CD14-positive monocyte (primary cell): ENCODE results near the gene ARMC12. TPM values are rescaled to one million over a fixed set of nuclear protein-coding genes. Genes with fewer than 3 reads are reported as not detected.

Experiments used
- DNase-seq, 3 donors: peaks; one replicate each; pipeline ENCODE4 v3.0.0-alpha.2; 2011 to 2022
- H2AFZ ChIP-seq: 2 replicates; pipeline ENCODE4 v1.6.0; 2012; ENCODE audit warnings: mild to moderate bottlenecking, low read depth, low read length, inconsistent platforms; ENCODE audit not compliant: insufficient read depth, poor library complexity, severe bottlenecking
- H3K27ac ChIP-seq, 2 donors: 1 replicate in 1 of 2; 2 replicates in 1 of 2; pipeline ENCODE4 v1.5.1; 2012 to 2013; ENCODE audit warnings: low read length in 2 of 2, control low read depth in 1 of 2, inconsistent platforms in 1 of 2, low read depth in 1 of 2, mild to moderate bottlenecking in 1 of 2
- H3K27me3 ChIP-seq, 2 donors: one replicate each; pipeline versions ENCODE4 v1.6.0 to v1.6.1; 2011 to 2013; ENCODE audit warnings: low read length in 2 of 2; ENCODE audit not compliant: control insufficient read depth in 2 of 2, insufficient read depth in 2 of 2
- H3K36me3 ChIP-seq, 2 donors: replicated peaks in 1 of 2; 1 replicate in 1 of 2; 2 replicates in 1 of 2; pipeline versions ENCODE4 v1.5.1 to v1.6.1; 2012 to 2013; ENCODE audit warnings: low read length in 2 of 2, control low read depth in 1 of 2, inconsistent platforms in 1 of 2, mild to moderate bottlenecking in 1 of 2; ENCODE audit not compliant: insufficient read depth in 2 of 2, control insufficient read depth in 1 of 2
- H3K4me1 ChIP-seq, 2 donors: 1 replicate in 1 of 2; 2 replicates in 1 of 2; pipeline versions ENCODE4 v1.5.1 to v1.6.1; 2012 to 2013; ENCODE audit warnings: low read length in 2 of 2, control low read depth in 1 of 2, inconsistent platforms in 1 of 2, mild to moderate bottlenecking in 1 of 2, moderate library complexity in 1 of 2; ENCODE audit not compliant: insufficient read depth in 2 of 2, control insufficient read depth in 1 of 2
- H3K4me2 ChIP-seq: replicated peaks from 2 replicates; pipeline ENCODE3; 2012; ENCODE audit warnings: low read length, moderate library complexity, mild to moderate bottlenecking; ENCODE audit not compliant: poor library complexity, severe bottlenecking; ENCODE audit errors: extremely low read depth
- H3K4me3 ChIP-seq, 3 experiments: fragments of 200-600 bp in 1 of 3; sonication (generic) in 1 of 3; replicated peaks in 1 of 3; 1 replicate in 2 of 3; 2 replicates in 1 of 3; pipeline ENCODE4 v1.5.1; 2011 to 2013; ENCODE audit warnings: low read length in 3 of 3, mild to moderate bottlenecking in 3 of 3, control low read depth in 2 of 3, low read depth in 2 of 3, inconsistent platforms in 1 of 3, moderate library complexity in 1 of 3
- H3K79me2 ChIP-seq: 2 replicates; pipeline ENCODE4 v1.6.0; 2012; ENCODE audit warnings: mild to moderate bottlenecking, control low read depth, inconsistent platforms, low read length, moderate library complexity; ENCODE audit not compliant: insufficient read depth
- H3K9ac ChIP-seq: 2 replicates; pipeline ENCODE4 v1.6.0; 2017; ENCODE audit warnings: low read length, mild to moderate bottlenecking; ENCODE audit not compliant: insufficient read depth, poor library complexity, severe bottlenecking
- H3K9me3 ChIP-seq, 2 donors: replicated peaks in 1 of 2; 1 replicate in 1 of 2; 2 replicates in 1 of 2; pipeline versions ENCODE4 v1.5.1 to v1.6.1; 2012 to 2013; ENCODE audit warnings: low read length in 2 of 2, control low read depth in 1 of 2; ENCODE audit not compliant: control insufficient read depth in 1 of 2, insufficient read depth in 1 of 2
- H4K20me1 ChIP-seq: 2 replicates; pipeline ENCODE4 v1.6.0; 2012; ENCODE audit warnings: mild to moderate bottlenecking, low read length, control low read depth, moderate library complexity; ENCODE audit not compliant: insufficient read depth
- H3K27ac Mint-ChIP-seq, 7 donors: one replicate each; pipeline ENCODE4 v1.8.0; 2020; ENCODE audit warnings: mild to moderate bottlenecking in 7 of 7, mixed read lengths in 7 of 7, moderate library complexity in 6 of 7, inconsistent platforms in 2 of 7
- H3K27me3 Mint-ChIP-seq, 3 donors: one replicate each; pipeline ENCODE4 v1.8.0; 2021 to 2022; ENCODE audit warnings: low read depth in 3 of 3, mild to moderate bottlenecking in 3 of 3, mixed read lengths in 3 of 3, moderate library complexity in 3 of 3, inconsistent platforms in 1 of 3
- H3K36me3 Mint-ChIP-seq, 2 donors: one replicate each; pipeline ENCODE4 v1.8.0; 2020; ENCODE audit warnings: mixed read lengths in 2 of 2, inconsistent platforms in 1 of 2, mild to moderate bottlenecking in 1 of 2
- H3K4me1 Mint-ChIP-seq: one replicate; pipeline ENCODE4 v1.8.0; 2020; ENCODE audit warnings: mild to moderate bottlenecking, mixed read lengths
- H3K4me3 Mint-ChIP-seq, 2 donors: one replicate each; pipeline ENCODE4 v1.8.0; 2020; ENCODE audit warnings: mild to moderate bottlenecking in 2 of 2, mixed read lengths in 2 of 2, moderate library complexity in 1 of 2
- H3K9me3 Mint-ChIP-seq, 7 donors: one replicate each; pipeline ENCODE4 v1.8.0; 2020 to 2022; ENCODE audit warnings: mixed read lengths in 7 of 7, mild to moderate bottlenecking in 6 of 7, moderate library complexity in 6 of 7, inconsistent platforms in 2 of 7
- WGBS: methylation state at CpG from one replicate; pipeline ENCODE4 v1.1.5; 2013; ENCODE audit warnings: missing lambda C conversion rate; ENCODE audit not compliant: insufficient coverage; 5-methylcytosine and 5-hydroxymethylcytosine counted together
- intact Hi-C, 2 donors: fragments of 100-400 bp; cut with micrococcal nuclease; formaldehyde crosslinking; loops; one replicate each; pipeline versions ENCODE4 v1.15.0 to v1.15.1; 2023
- polyA plus RNA-seq, 3 donors: library from polyadenylated mRNA; depleted of rRNA in 1 of 3; unstranded in 2 of 3; stranded (reverse) in 1 of 3; fragments of 300-500 nt in 2 of 3; fragments of >200 nt in 1 of 3; fragmentation: Illumina TruSeq in 2 of 3; gene quantifications; 1 replicate in 2 of 3; 2 replicates in 1 of 3; pipeline ENCODE4 v1.2.3, GENCODE V29; 2012 to 2021
- TF ChIP-seq, protein P1 (sequence below): fragments of 200-600 bp; IDR thresholded peaks from one replicate; pipeline ENCODE4 v1.8.0; 2022; ENCODE audit warnings: antibody characterized with exemption, mild to moderate bottlenecking

Gene ARMC12
- polyA plus RNA-seq, 3 donors: 2.7 TPM; not detected in 2

DNA sequence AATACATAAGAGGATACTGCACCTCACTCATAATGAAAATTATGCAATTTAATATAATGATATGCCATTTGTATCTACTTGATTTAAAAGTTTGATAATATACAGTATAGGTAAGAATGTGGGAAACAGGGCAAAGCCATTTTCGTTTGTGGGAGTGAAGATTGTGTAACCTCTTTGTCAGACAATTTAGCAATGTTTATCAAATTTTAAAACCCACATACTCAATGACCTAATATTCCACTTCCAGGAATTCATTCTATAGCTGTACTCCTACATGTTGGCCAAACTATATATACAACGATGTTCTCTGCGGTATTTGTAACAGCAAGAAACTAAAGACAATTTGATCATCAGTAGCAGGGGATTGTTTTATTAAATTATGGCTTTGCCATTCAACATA is 30.4 kb upstream of the ARMC12 start:
- WGBS: no CpG with 5 or more reads among the region's 3 CpGs
- Histone ChIP-seq H3K9ac (no peak overlapping the region), H3K4me3 (no peak overlapping the region), H3K36me3 (no peaks in the 10 kb centered on the region), H3K9me3 (no peaks in the 10 kb centered on the region), H3K27ac (no peak overlapping the region), H2AFZ (no peak overlapping the region), H3K27me3 (no peaks in the 10 kb centered on the region), H3K4me2 (peak overlapping the region; percentile 3), H3K4me1 (peaks cover 7 to 14% of the 10 kb centered on the region in 2 donors), H3K79me2 (no peaks in the 10 kb centered on the region), H4K20me1 (no peaks in the 10 kb centered on the region)
- H3K4me3 Mint-ChIP-seq: no peak overlapping the region
- H3K36me3 Mint-ChIP-seq: peaks cover 0 to 3% of the 10 kb centered on the region in 2 donors
- no peaks in the 10 kb centered on the region for H3K27me3 Mint-ChIP-seq
- H3K27ac Mint-ChIP-seq: no peak overlapping the region
- TF ChIP-seq, protein P1, sequence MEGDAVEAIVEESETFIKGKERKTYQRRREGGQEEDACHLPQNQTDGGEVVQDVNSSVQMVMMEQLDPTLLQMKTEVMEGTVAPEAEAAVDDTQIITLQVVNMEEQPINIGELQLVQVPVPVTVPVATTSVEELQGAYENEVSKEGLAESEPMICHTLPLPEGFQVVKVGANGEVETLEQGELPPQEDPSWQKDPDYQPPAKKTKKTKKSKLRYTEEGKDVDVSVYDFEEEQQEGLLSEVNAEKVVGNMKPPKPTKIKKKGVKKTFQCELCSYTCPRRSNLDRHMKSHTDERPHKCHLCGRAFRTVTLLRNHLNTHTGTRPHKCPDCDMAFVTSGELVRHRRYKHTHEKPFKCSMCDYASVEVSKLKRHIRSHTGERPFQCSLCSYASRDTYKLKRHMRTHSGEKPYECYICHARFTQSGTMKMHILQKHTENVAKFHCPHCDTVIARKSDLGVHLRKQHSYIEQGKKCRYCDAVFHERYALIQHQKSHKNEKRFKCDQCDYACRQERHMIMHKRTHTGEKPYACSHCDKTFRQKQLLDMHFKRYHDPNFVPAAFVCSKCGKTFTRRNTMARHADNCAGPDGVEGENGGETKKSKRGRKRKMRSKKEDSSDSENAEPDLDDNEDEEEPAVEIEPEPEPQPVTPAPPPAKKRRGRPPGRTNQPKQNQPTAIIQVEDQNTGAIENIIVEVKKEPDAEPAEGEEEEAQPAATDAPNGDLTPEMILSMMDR: no peak
- DNase-seq: peak in 1 of 3 donors; percentile 33
- H3K9me3 Mint-ChIP-seq: peaks cover 0 to 6% (median 5%) of the 10 kb centered on the region in 7 donors
- intact Hi-C loops: no loop called here
- H3K4me1 Mint-ChIP-seq: peaks cover 17% of the 10 kb centered on the region

DNA sequence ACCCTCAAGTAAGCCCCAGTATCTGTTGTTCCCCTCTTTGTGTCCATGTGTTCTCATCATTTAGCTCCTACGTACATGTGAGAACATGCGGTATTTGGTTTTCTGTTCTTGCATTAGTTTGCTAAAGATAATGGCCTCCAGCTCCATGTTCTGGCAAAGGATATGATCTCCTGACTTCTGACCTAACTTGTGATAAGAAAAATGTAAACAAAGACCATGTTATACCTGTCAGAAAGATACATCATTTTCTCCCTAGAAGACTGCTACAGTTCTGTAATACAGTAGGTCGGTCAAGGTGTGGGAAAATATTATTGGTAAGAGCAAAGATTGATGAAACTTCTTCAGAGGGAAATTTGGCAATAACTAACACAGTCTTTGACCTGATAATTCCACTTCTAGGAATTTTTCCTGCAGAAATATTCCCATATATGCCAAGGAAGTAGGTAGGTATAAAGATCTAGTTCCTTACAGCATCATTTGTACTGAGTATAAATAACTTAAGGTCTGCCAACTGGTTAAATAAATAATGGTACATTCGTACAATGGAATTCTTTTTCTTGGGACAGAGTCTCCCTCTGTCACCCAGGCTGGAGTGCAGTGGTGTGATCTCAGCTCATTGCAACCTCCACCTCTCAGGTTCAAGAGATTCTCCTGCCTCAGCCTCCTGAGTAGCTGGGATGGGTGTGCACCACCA is 29.0 kb upstream of the ARMC12 start:
- H3K27me3 ChIP-seq: no peaks in the 10 kb centered on the region
- Mint-ChIP-seq H3K36me3 (peaks cover 0 to 3% of the 10 kb centered on the region in 2 donors), H3K4me1 (peaks cover 17% of the 10 kb centered on the region), H3K27ac (no peak overlapping the region), H3K27me3 (no peaks in the 10 kb centered on the region), H3K4me3 (no peak overlapping the region), H3K9me3 (peaks cover 0 to 6% (median 5%) of the 10 kb centered on the region in 7 donors)
- no peak overlapping the region for H2AFZ ChIP-seq
- H4K20me1 ChIP-seq: no peaks in the 10 kb centered on the region
- TF ChIP-seq, protein P1: no peak
- no peaks in the 10 kb centered on the region for H3K79me2 ChIP-seq
- no peaks in the 10 kb centered on the region for H3K9me3 ChIP-seq
- H3K4me2 ChIP-seq: no peak overlapping the region
- no peak overlapping the region for H3K27ac ChIP-seq
- no peak overlapping the region for H3K9ac ChIP-seq
- H3K36me3 ChIP-seq: no peaks in the 10 kb centered on the region
- WGBS: no CpG with 5 or more reads among the region's 4 CpGs
- peaks cover 7 to 14% of the 10 kb centered on the region in 2 donors for H3K4me1 ChIP-seq
- no peak overlapping the region for H3K4me3 ChIP-seq
- intact Hi-C loops: no loop called here
- DNase-seq: no peak
